ENCODE measurements around the gene CREBBP.

GRCh38 chr16:3846595-3847091 is 33.9 kb downstream of the CREBBP start:
- TF ChIP-seq CTCF (IDR thresholded peaks at IDR 0.05), result no peak
- no peak for TF ChIP-seq POLR2A (IDR thresholded peaks at IDR 0.05)
